GM04504 (cell line): ENCODE results near the gene SLC19A1.

Experiments used
- DNase-seq: peaks from one replicate; pipeline ENCODE4 v3.0.0-alpha.2; 2012; ENCODE audit warnings: low read depth

Gene SLC19A1

DNA sequence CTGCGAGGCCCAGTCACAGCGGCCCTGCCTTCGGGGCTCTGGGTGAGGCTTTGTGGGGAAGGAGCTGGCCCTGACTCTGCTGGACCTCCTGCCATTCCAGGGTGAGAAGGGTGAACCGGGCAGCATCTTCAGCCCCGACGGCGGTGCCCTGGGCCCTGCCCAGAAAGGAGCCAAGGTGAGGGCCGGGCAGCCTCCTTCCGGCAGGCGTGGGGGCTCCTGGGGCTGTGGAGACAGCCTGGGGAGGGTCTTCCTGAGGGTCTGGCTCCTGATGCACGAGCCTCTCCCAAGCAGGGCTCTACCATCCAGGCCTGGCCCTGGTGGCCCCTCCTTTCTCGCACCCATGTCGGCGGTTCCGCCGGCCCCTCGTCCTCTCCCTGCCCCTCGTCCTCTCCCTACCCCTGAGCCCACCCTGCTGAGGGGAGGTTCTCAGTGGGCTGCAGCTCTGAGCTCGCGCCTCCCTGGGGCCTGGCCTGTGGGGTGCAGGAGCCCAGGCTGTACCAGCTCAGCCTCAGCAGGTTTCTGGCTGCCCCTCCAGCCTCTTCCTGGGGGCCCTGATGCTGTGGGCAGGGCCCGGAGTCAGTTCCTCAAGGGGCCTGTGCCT is 48.7 kb downstream of the SLC19A1 start:
- no peak for DNase-seq

DNA sequence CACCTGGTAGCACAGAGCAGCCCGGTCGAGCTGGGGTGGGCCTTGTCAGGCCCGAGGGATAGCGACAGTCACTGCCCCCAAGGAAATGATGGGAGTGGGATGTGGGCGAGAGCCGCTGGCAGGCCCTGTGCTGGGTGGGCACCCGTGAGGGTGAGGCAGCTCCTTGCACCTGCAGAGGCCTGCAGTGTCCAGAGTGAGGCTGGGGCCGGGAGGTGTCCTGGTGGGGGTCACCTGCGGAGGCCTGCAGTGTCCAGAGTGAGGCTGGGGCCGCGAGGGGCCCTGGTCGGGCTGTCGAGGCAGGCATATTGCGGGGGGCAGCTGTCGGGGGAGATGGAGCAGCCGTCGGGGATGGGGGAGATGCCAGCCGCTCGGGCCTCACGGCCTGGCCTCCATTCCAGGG is 49.5 kb downstream of the SLC19A1 start:
- DNase-seq = no peak

GRCh38 chr21:45491623-45492022 is 50.6 kb downstream of the SLC19A1 start:
- DNase-seq = no peak

DNA sequence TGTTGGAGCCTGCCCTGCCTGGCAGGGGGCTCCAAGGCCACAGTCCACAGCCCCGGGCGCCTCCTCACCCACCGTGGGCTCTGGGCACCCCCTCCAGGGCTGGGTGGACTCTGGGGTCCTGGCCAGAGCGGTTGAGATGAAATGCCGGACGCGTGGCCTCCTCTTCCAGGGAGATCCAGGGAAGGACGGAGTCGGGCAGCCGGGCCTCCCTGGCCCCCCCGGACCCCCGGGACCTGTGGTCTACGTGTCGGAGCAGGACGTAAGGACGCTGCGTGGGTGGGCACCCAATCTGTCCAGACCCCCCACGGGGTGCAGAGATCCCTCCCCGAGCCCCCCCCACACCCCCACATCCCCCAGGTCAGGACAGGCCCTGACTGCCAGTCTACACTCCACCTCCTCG is 51.2 kb downstream of the SLC19A1 start:
- DNase-seq = no peak

- no peak for DNase-seq
Measured at GRCh38 chr21:45490049-45490731, 52.0 kb downstream of the SLC19A1 start.

DNA sequence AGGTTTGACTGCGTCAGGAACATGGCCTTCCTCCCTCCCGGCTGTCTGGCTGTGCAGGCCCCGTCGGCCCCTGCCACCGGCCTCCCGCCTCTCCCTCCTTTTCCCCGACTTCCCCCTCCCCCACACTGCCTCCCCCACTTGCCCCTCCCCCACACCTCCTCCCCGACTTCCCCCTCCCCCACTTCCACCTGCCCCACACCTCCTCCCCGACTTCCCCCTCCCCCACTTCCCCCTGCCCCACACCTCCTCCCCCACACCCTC is 52.6 kb downstream of the SLC19A1 start:
- DNase-seq = no peak

- DNase-seq = no peak
Measured at GRCh38 chr21:45488931-45489721, 53.1 kb downstream of the SLC19A1 start.

- DNase-seq = no peak
Measured at GRCh38 chr21:45487891-45488600, 54.2 kb downstream of the SLC19A1 start.

DNA sequence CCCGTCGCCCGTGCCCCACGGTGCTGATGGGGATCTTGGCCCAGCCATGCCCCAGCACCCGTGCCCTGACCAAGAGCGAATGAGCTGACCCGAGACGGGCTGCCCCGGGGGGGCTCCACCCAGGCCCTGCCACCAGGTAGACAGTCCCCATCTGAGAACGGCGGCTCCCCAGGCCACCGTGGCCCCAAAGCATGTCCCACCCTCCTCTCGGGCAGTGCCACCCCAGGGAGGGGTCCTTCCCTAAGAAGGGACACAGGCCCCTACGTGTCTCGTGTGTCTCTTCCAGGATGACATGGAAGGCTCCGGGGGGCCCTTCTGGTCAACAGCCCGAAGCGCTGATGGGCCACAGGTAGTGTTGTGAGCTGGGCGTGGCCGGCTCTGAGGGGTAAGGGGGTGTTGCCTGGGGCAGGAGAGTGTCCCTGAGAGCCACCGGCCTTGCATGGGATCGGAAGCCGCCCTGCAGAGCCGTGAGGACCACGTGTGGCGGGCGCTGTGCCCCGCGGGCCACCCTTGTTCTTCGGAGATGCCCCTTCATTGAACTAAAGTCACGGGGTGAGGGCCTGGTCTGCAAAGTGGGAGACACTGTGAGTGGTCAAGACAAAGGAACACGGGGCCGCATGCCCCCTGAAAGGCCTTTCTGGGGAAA is 55.0 kb downstream of the SLC19A1 start:
- DNase-seq = no peak

GRCh38 chr21:45486443-45487160 is 55.6 kb downstream of the SLC19A1 start:
- no peak for DNase-seq

DNA sequence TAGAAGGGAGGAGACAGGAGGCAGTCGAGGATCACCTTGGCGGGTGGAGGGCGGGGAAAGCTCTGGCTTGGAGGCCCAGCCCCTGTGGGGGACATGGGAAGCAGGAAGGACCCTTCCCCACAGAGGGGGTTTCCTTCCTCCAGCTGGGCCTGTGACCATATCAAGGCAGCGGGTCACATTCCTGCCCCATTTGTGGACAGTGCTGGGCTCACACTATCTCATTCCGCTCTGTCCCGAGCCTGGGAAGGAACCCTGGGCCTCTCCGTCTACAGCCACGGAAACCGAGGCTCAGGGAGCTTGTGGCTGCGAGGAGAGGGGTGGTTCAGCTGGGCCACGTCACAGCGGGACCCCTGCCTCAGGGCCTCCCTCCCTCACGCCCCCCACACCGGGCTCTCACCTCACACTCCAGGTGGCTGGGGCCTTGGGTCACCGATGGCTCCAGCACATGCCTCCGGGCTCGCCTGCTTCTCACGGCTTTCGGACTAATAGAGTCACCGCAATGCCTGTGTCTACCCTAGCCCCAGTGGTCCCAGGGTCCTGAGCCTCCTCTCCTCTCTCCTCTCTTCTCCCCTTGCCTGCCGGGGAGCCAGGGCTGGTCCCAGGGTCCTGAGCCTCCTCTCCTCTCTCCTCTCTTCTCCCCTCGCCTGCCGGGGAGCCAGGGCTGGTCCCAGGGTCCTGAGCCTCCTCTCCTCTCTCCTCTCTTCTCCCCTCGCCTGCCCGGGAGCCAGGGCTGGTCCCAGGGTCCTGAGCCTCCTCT is 56.4 kb downstream of the SLC19A1 start:
- DNase-seq = no peak

DNA sequence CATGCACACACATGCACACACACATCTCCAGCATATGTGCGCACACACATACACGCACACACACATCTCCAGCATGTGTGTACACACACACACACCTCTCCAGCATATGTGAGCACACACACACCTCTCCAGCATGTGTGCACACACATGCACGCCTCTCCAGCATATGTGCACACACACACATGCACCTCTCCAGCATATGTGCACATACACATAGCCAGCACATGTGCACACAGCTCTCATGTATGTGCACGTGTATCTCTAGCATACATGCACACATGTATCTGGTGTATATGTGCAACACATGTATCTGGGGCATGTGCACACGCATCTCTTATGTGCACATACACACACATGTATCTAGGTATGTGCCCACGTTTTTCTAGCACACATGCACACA is 57.9 kb downstream of the SLC19A1 start:
- DNase-seq = no peak

- no peak for DNase-seq
Measured at GRCh38 chr21:45482899-45483821, 59.1 kb downstream of the SLC19A1 start.

DNA sequence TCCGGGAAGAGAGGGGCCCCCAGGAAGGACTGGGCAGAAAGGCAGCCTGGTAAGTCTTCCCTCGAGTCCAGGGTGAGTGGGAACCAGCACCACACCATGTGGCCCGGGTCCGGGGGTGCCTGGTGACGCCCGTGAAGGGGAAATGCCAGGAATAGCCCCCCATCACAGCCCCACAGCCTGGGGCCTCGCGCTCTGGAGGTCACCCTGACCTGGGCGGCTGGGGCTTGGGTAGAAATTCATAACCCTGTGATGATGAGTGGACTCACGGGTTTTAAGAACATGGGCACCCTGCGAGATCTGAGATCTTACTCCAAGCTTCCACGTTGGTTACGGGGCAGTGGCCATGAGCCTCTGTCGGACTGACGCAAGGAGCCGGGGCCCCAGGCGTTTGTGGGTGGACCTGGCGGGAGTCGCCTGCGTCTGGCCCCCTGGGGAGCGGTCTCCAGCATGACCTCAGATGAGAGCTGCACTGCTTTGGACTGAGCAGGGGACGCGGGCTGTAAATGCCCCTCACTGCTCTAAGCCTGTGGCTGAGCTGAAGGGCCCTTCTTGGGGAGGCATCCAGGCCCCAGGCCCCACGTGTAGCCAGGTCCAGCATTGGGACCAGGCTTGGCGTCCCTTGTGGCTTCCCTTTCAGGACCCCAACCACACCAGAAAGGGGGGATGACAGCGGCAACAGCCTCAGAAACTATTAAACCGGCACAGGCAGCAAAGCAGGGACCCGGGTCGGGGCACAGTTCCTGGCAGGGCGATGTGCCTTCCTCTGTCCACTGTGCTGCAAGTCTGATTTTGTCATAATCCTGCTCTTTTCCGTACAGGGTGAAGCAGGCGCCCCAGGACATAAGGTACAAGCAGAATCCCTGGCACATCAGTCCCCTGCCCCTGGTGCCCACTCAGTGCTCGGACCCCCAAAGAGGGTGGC is 60.0 kb downstream of the SLC19A1 start:
- DNase-seq = no peak

GRCh38 chr21:45481566-45481965 is 60.7 kb downstream of the SLC19A1 start:
- no peak for DNase-seq

GRCh38 chr21:45480701-45481500 is 61.3 kb downstream of the SLC19A1 start:
- DNase-seq = no peak

- no peak for DNase-seq
Measured at GRCh38 chr21:45479691-45480675, 62.3 kb downstream of the SLC19A1 start.
